GM19238 (cell line): Measurements from ENCODE around the gene INHBE.
A peak's percentile ranks its signal among the peaks of the same experiment; 100 is the strongest.
"Not testable (repeated sequence)": the region's sequence is repeated elsewhere in the genome, so short reads cannot be mapped to it uniquely, and the experiment has no call there.

ENCODE experiments used
- DNase-seq: peaks from one replicate; pipeline ENCODE4 v3.0.0; 2011; ENCODE audit warnings: low spot score; ENCODE audit not compliant: insufficient read length

INHBE gene

GRCh38 chr12:57454566-57455373 lies at the start of gene INHBE:
Gene INHBE (plus strand): TSS chr12:57455307. CDS start chr12:57455537, 230 bp downstream.
- DNase-seq = no peak

GRCh38 chr12:57410534-57410933 lies 44.6 kb upstream of the INHBE start:
- DNase-seq = no peak

- not testable (repeated sequence) for DNase-seq
Measured at GRCh38 chr12:57414160-57414559, 40.9 kb upstream of the INHBE start.

- DNase-seq = no peak
Measured at GRCh38 chr12:57415088-57415487, 40.0 kb upstream of the INHBE start.

- DNase-seq = no peak
Measured at GRCh38 chr12:57416039-57416996, 38.8 kb upstream of the INHBE start.

- no peak for DNase-seq
Measured at GRCh38 chr12:57418255-57418654, 36.9 kb upstream of the INHBE start.

- no peak for DNase-seq
Measured at GRCh38 chr12:57419495-57419894, 35.6 kb upstream of the INHBE start.

GRCh38 chr12:57420482-57420881 lies 34.6 kb upstream of the INHBE start:
- no peak for DNase-seq

GRCh38 chr12:57426948-57427347 lies 28.2 kb upstream of the INHBE start:
- DNase-seq = not testable (repeated sequence)

GRCh38 chr12:57428965-57429364 lies 26.1 kb upstream of the INHBE start:
- no peak for DNase-seq

GRCh38 chr12:57429473-57430111 lies 25.5 kb upstream of the INHBE start:
- no peak for DNase-seq

- DNase-seq = peak; percentile 80
Measured at GRCh38 chr12:57430112-57430930, 24.8 kb upstream of the INHBE start.

- DNase-seq = peak; percentile 97
Measured at GRCh38 chr12:57430931-57431566, 24.1 kb upstream of the INHBE start, which contains the start of gene R3HDM2. Gene R3HDM2 (minus strand): TSS chr12:57431043. CDS start chr12:57310428, 120,615 bp downstream.

GRCh38 chr12:57431654-57432188 lies 23.4 kb upstream of the INHBE start:
- no peak for DNase-seq

GRCh38 chr12:57433370-57433769 lies 21.7 kb upstream of the INHBE start:
- no peak for DNase-seq

- no peak for DNase-seq
Measured at GRCh38 chr12:57434517-57435223, 20.4 kb upstream of the INHBE start, which contains the start of gene INHBC. Gene INHBC (plus strand): TSS chr12:57434784. CDS start chr12:57434887, 103 bp downstream.

- DNase-seq = no peak
Measured at GRCh38 chr12:57435293-57435692, 19.8 kb upstream of the INHBE start.

GRCh38 chr12:57438400-57438799 lies 16.7 kb upstream of the INHBE start:
- no peak for DNase-seq

- no peak for DNase-seq
Measured at GRCh38 chr12:57439762-57440266, 15.3 kb upstream of the INHBE start.
